Activated CD4-positive, alpha-beta T cell treated with anti-CD3 and anti-CD28 coated beads, Interleukin-2, amount 50 U/mL, for 24 hours (primary cell): ENCODE measurements around the gene DTNA.

ENCODE experiments used
- DNase-seq, 2 donors: peaks; one replicate each; pipeline ENCODE4 v3.0.0-alpha.2; 2020; ENCODE audit warnings: low read depth in 1 of 2, low spot score in 1 of 2

The DTNA gene

DNA sequence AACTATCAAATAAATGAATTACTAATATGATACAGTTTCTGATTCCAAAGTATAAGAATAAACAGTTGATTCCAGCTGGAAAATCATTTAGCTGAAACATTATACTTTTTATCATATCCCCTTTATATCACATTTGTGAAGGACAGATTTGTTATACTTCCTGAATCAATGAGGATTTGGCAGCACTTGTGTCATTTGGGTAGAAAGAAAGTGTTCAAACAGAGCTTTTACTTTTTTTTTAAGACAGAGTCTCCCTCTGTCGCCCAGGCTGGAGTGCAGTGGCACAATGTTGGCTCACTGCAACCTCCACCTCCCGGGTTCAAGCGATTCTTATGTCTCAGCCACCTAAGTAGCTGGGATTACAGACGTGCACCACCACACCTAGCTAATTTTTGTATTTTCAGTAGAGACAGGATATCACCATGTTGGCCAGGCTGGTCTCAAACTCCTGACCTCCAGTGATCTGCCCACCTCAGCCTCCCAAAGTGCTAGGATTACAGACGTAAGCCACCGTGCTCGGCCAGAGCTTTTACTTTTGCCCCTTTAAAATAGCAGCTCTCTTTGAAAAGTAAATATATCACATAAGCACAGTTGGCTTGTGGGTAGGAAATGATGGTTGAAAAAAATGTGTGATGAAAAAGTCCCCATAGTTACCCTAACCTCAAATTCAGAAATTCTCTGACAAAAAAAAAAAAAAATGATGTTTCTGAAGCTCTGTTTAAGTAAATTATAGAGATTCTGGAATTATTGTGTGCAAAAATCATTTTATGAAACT is 95.2 kb downstream of the DTNA start:
- no peak for DNase-seq

DNA sequence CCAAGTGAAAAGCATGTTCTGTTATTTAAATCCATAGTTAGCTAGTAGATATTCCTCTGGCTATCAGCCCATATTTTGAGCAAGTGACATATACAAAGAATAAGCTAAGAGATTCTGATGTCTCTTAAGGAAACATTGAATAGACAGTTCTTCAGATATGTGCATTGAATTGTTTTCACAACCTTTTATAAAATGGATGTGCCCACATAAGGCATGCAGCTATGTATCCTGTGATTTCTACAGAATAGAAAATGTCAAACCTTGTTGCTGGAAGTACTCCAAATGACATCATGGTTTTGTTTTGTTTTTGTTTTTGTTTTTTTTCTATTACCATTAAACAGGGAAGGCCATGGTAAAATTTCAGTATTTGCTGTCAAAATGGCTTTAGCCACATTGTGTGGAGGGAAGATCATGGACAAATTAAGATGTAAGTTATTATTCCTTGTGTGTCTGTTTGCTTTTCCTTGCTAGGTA is 95.8 kb downstream of the DTNA start:
- no peak for DNase-seq

- DNase-seq, result no peak
These were observed 96.4 kb downstream of the DTNA start for GRCh38 chr18:34806527-34806926.

GRCh38 chr18:34807106-34807796 is 97.2 kb downstream of the DTNA start:
- no peak for DNase-seq

DNA sequence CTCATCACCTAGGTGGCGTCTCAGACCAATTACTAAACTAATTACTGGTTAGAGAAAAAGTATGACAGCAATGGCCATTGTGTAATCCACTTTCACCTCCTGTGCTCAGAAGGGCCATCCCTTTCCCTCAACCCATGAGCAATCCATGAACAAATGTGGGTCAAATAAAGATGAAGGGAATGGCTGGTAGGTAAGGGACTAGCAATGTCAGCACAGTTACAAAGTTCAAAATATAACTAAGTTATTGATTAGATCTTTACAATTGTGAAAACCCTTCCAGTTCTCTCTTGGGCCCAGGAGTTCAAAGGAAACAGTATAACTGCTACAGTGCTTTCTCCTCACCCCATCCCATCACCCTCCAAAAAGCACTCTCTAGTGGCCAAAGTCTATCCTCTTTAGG is 98.3 kb downstream of the DTNA start:
- DNase-seq, result no peak

DNA sequence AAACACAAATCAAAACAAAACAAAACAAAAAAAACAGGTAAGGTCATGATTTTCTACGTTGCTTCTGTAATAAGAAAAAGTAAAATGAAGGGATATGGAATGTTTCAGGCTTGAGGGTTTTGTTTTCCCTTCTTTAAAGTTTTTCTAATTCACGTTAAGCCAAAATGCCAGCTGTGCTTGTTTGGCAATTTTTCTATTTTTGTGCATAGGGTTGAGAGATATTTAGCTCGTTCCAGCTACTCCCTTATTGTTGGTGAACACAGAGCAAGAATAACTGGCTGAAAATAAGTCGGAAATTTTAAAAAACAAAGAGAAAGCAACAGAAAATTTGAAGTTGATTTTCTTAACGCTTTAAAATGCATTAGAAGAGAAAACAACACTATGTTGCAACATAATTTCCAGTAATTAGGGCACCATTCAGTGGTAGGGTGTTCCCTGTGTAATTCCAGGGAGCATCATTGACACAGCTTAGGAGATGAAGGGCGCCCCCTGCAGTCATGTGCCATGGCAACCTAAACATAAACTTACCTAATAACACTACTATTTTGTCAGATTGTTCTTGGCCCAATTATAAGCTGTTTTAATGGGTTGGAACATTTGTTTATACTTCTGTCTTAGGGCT is 99.5 kb downstream of the DTNA start:
- no peak for DNase-seq

DNA sequence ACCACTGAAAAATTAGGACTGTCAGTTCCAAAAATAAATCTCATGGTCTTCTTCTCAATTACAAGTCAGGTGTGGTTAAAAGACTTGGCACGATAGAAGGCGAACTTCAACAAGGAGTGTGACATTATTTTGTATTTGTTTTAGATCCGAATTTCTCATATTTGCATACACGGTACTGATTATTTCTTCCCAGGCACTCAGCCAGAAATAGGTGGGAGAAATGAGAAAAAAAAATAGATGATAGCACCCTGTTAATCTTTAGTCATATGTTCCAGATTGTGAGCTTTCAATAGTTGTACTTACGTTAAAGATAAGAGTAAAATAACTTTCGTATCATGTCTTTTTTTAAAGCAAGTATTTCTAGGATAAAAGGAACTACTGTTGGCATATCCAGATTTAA is 106.1 kb downstream of the DTNA start:
- DNase-seq, result no peak

DNA sequence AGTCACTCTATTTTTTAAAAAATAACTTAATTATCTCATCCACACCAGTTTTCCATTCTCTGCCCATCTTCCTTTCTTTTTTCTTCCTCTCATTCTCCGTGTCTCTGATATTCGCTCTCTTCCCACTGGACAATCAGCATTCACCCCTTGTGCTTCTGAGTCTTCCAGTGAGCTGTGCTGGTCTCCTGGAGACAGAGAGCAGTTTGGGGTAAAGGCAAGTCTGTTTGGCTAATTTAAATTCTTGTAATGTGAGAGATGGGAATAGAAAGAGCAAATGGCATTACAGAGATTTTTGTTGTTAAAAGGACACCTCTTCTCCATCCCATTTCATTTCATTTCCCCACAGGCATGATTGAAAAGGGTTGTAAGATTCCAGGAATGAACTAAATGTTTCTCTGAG is 107.5 kb downstream of the DTNA start:
- no peak for DNase-seq

DNA sequence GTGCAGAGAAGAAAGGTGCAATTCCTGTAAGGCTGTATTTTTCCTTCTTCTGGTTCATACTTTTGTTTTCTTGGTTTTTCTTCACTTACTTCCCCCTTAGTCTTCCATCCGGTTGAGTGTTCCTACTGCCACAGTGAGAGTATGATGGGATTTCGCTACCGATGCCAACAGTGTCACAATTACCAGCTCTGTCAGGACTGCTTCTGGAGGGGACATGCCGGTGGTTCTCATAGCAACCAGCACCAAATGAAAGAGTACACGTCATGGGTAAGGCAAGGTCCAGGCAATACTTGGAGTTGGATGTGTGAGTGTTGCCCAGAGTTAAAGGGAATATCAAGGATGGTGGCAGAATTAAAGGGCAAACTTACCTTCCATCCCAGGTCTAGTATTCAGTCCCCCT is 108.0 kb downstream of the DTNA start:
- DNase-seq, result no peak

DNA sequence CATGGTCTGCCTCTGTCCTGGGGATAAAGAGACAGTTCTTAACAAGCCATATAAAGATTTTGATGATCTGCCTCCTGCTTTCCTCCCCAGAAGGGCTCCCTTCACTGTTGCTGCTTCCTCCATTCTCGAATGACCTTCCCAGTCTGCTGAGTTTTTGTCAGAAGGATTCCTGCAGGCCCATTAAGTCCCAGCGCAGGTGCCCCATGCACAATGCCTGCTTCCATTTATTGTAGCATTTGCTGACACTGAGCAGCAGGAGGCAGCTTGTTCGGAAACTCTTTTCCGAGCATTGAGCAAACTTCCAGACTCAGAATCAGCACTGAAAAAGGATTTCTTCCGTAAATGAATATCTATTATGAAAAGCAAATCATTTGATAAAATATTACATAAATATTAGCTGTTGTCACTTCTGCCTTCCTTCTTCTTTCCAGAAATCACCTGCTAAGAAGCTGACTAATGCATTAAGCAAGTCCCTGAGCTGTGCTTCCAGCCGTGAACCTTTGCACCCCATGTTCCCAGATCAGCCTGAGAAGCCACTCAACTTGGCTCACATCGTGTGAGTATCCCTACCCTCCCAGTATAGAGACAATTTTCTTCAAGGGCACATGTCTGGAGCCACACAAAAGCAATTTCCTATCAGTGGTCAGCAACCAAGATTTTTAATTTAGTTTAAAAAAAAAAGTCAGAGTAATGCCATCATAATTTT is 110.4 kb downstream of the DTNA start:
- no peak for DNase-seq

DNA sequence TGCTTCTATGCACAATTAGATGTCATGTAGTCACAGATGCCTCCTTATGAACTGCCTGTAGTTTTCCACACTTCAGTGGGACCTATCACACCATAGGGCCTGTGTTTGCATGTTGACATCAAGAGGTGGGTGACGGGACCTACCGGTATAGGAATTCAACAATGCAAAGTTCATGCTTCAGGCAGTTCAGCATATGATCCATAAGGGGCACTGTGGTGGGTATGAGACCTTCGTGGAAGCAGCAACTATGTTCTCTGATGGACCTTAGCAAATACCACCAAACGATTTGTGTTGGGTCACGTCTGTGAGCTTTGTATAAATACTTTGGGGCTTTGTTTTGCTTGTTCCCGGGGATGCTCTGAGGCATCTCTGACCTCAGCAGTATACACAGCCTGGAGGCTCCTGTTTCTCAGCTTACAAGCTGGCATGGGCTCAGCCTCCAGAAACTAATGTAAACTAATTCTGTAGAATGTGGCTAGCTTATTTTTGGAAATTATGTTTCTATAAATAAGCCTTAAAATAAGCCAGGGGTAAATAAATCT is 111.6 kb downstream of the DTNA start:
- no peak for DNase-seq

DNA sequence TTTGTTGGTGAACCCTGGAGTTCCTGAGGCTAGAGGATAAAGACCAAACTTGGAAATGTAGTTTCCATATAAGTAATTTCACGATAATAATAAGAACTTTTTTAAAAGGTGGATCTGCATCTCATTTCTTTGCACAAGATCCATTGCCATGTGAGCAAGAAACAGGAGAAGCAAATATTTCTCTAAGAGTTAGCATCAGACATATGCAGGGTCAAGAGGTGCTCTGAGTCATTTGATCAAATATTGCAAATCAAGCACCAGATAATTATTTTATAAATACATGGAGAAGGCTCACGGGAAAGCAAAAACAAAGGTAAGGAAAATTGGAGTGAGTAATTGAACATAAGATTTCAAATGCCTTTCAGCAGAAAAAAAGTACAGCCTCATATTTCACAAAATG is 118.0 kb downstream of the DTNA start:
- DNase-seq, result no peak

DNA sequence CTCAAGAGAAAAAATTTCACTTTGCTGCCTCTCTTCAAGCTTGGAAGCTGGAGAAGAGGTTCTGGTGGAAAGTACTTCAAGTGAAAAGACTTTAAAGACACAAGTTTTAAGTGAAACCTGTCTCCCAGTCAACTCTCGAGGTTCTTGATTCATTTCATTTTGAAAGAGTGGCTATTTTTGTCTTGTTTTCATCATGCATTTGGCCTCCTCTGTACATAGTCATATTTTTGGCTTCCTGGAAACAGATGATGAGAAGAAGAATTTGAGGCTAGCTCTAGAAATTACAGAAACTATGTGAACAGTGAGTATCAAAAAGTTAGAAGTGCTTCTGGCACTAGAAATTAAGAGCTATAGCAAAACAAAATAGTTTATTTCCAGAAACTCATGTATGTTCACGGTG is 124.8 kb downstream of the DTNA start:
- DNase-seq, result no peak

DNA sequence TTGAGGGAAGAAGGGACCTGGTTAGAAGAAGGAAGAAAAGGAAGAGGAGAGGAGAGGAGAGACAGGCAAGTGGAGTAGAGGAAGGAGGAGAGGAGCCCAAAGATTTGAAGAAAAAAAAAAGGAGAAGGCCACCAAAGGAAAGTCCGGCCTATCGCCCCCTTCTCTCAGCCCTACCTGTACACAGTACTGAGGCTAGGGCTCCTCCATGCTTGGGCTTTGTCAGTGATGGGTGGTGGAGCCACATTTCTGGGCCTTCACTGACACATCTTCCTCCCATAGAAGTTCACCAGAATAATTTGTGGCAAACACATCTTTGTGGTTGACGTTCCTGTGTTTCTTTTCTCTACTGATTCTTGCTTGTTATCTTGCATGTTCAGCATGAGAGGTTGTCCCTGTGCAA is 125.4 kb downstream of the DTNA start:
- no peak for DNase-seq

- no peak for DNase-seq
These were observed 127.7 kb downstream of the DTNA start for GRCh38 chr18:34837769-34838272.

DNA sequence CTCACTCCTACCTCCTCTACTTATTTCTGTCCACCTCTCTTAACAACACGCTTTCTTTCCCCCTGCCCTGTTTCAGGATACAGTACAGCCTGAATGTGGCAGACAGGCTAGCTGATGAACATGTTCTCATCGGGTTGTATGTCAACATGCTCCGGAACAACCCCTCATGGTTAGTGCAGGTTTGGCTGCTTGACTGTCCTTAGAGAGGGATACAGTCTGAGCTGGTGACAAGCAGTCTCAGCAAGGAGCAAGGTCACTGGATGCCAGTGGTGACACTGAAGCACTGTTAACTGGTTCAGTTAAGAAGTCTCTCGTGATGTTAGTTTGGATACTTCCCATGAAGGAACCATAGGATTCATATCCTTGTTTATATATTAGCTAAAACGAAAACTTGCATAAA is 128.6 kb downstream of the DTNA start:
- DNase-seq, result no peak

- DNase-seq, result no peak
These were observed 130.2 kb downstream of the DTNA start for GRCh38 chr18:34840256-34840826.

- DNase-seq, result no peak
These were observed 131.8 kb downstream of the DTNA start for GRCh38 chr18:34841891-34842290.

GRCh38 chr18:34844072-34844471 is 134.0 kb downstream of the DTNA start:
- DNase-seq, result no peak

- no peak for DNase-seq
These were observed 134.8 kb downstream of the DTNA start for GRCh38 chr18:34844732-34845459.
